Keratinocyte (primary cell): Measurements from ENCODE around the gene HCN2.

Source experiments
- CTCF ChIP-seq, 3 experiments: IDR thresholded peaks in 1 of 3; conservative IDR thresholded peaks in 1 of 3; optimal IDR thresholded peaks in 1 of 3; 2 replicates in 2 of 3; 3 replicates in 1 of 3; pipeline versions ENCODE3 to v1.5.1; 2011; ENCODE audit warnings: low read length in 3 of 3, mild to moderate bottlenecking in 3 of 3, moderate library complexity in 2 of 3, control low read depth in 1 of 3, inconsistent platforms in 1 of 3; ENCODE audit not compliant: insufficient read depth in 2 of 3; ENCODE audit errors: extremely low read depth in 1 of 3
- EZH2 ChIP-seq: IDR thresholded peaks from one replicate; pipeline ENCODE4 v1.6.1; 2012; ENCODE audit warnings: inconsistent platforms, mild to moderate bottlenecking, low read length, moderate library complexity

- no peak for TF ChIP-seq CTCF (optimal IDR thresholded peaks at IDR 0.05 in 1 of 3, IDR thresholded peaks at IDR 0.05 in 1 of 3, conservative IDR thresholded peaks at IDR 0.05 in 1 of 3; ENCODE audit: extremely low read depth in 1 of 3, insufficient read depth in 2 of 3, low read length in 3 of 3)
- TF ChIP-seq EZH2: no peak
Measured at GRCh38 chr19:658059-658839, 68.6 kb downstream of the HCN2 start.
